OCI-LY1 (cell line): ENCODE data around the gene KIAA1755.

Source experiments
- H2AFZ ChIP-seq: fragments of 200-600 bp; sonication (generic), shearing (Covaris generic); 2 replicates; pipeline ENCODE4 v1.6.0; 2014; ENCODE audit warnings: antibody characterized with exemption, mild to moderate bottlenecking, low read length
- H3F3A ChIP-seq: fragments of 200-600 bp; sonication (generic), shearing (Covaris generic); 2 replicates; pipeline ENCODE4 v1.6.0; 2014; ENCODE audit warnings: mild to moderate bottlenecking, antibody characterized with exemption, low read length, moderate library complexity; ENCODE audit not compliant: insufficient read depth
- H3K27ac ChIP-seq: fragments of 200-600 bp; sonication (generic); 2 replicates; pipeline ENCODE4 v1.5.1; 2014; ENCODE audit warnings: low read length, mixed run types, mild to moderate bottlenecking, low read depth; ENCODE audit not compliant: poor library complexity, severe bottlenecking
- H3K27me3 ChIP-seq: fragments of 200-600 bp; sonication (generic); 2 replicates; pipeline ENCODE4 v1.6.0; 2014; ENCODE audit warnings: antibody characterized with exemption, mild to moderate bottlenecking, low read length, moderate library complexity; ENCODE audit not compliant: insufficient read depth
- H3K36me3 ChIP-seq: fragments of 200-600 bp; sonication (generic); 2 replicates; pipeline ENCODE4 v1.6.1; 2014; ENCODE audit warnings: mild to moderate bottlenecking, antibody characterized with exemption, low read length, moderate library complexity, mixed read lengths; ENCODE audit not compliant: insufficient read depth
- H3K4me1 ChIP-seq: fragments of 200-600 bp; sonication (generic); 2 replicates; pipeline ENCODE4 v1.5.1; 2014; ENCODE audit warnings: mild to moderate bottlenecking, low read length, moderate library complexity; ENCODE audit not compliant: insufficient read depth, severe bottlenecking
- H3K4me2 ChIP-seq: fragments of 200-600 bp; sonication (generic), shearing (Covaris generic); 2 replicates; pipeline ENCODE4 v1.6.1; 2014; ENCODE audit warnings: low read length
- H3K4me3 ChIP-seq: fragments of 200-600 bp; sonication (generic); 2 replicates; pipeline ENCODE4 v1.5.1; 2014; ENCODE audit warnings: low read length, low read depth, mild to moderate bottlenecking, mixed read lengths; ENCODE audit not compliant: poor library complexity, severe bottlenecking
- H3K79me2 ChIP-seq: fragments of 200-600 bp; shearing (Covaris generic); 2 replicates; pipeline ENCODE4 v1.6.1; 2016; ENCODE audit warnings: mixed run types, low read length, mixed read lengths; ENCODE audit not compliant: insufficient read depth
- H3K9ac ChIP-seq: fragments of 200-600 bp; sonication (generic), shearing (Covaris generic); 2 replicates; pipeline ENCODE4 v1.6.1; 2014; ENCODE audit warnings: mild to moderate bottlenecking, low read length, mixed read lengths
- H3K9me2 ChIP-seq: fragments of 200-600 bp; sonication (generic), shearing (Covaris generic); 2 replicates; pipeline ENCODE4 v1.6.1; 2014; ENCODE audit warnings: low read depth, mild to moderate bottlenecking, low read length, mixed read lengths
- H3K9me3 ChIP-seq: fragments of 200-600 bp; shearing (Covaris generic); 2 replicates; pipeline ENCODE4 v1.6.1; 2014; ENCODE audit warnings: low read length, mixed read lengths
- H4K20me1 ChIP-seq: fragments of 200-600 bp; sonication (generic), shearing (Covaris generic); 2 replicates; pipeline ENCODE4 v1.6.0; 2016; ENCODE audit warnings: mild to moderate bottlenecking, low read length; ENCODE audit not compliant: insufficient read depth
- CTCF ChIP-seq: fragments of 200-600 bp; sonication (generic), shearing (Covaris generic); IDR thresholded peaks from 2 replicates; pipeline ENCODE4 v1.5.1; 2017; ENCODE audit warnings: mild to moderate bottlenecking, antibody characterized with exemption, low read length, moderate library complexity, mixed read lengths
- EZH2 ChIP-seq: fragments of 200-600 bp; sonication (generic), shearing (Covaris generic); IDR thresholded peaks from 2 replicates; pipeline ENCODE4 v1.8.0; 2017; ENCODE audit warnings: borderline replicate concordance, mixed run types, mild to moderate bottlenecking, antibody characterized with exemption, low read length, moderate library complexity, mixed read lengths

The KIAA1755 gene

GRCh38 chr20:38301309-38301708, 40.8 kb upstream of the KIAA1755 start:
- H3K27ac ChIP-seq = no peak overlapping the region

GRCh38 chr20:38300438-38300837, 39.9 kb upstream of the KIAA1755 start:
- Histone ChIP-seq H3K9me2 (no peaks in the 10 kb centered on the region), H3K4me2 (no peak overlapping the region), H4K20me1 (no peaks in the 10 kb centered on the region), H2AFZ (no peak overlapping the region), H3K79me2 (no peaks in the 10 kb centered on the region), H3K4me3 (no peak overlapping the region), H3F3A (no peaks in the 10 kb centered on the region), H3K4me1 (no peaks in the 10 kb centered on the region), H3K36me3 (no peaks in the 10 kb centered on the region), H3K9ac (no peak overlapping the region), H3K27me3 (no peaks in the 10 kb centered on the region), H3K27ac (no peak overlapping the region), H3K9me3 (no peaks in the 10 kb centered on the region)
- no peak for TF ChIP-seq CTCF
- TF ChIP-seq EZH2 = no peak

More at GRCh38 chr20:38301309-38301708, 40.8 kb upstream of the KIAA1755 start:
- Histone ChIP-seq H3K9me3 (no peaks in the 10 kb centered on the region), H3F3A (no peaks in the 10 kb centered on the region), H3K9me2 (no peaks in the 10 kb centered on the region), H4K20me1 (no peaks in the 10 kb centered on the region), H3K79me2 (no peaks in the 10 kb centered on the region), H3K4me3 (no peak overlapping the region), H3K4me2 (no peak overlapping the region), H3K9ac (no peak overlapping the region), H3K4me1 (no peaks in the 10 kb centered on the region), H3K27me3 (no peaks in the 10 kb centered on the region), H3K36me3 (no peaks in the 10 kb centered on the region), H2AFZ (no peak overlapping the region)
- TF ChIP-seq EZH2 (no peak), CTCF (no peak)

- Histone ChIP-seq H3K4me3 (no peak overlapping the region), H3K9ac (no peak overlapping the region), H2AFZ (no peak overlapping the region), H3K9me3 (no peaks in the 10 kb centered on the region), H3K4me2 (no peak overlapping the region), H4K20me1 (no peaks in the 10 kb centered on the region), H3F3A (no peaks in the 10 kb centered on the region), H3K79me2 (no peaks in the 10 kb centered on the region), H3K4me1 (no peaks in the 10 kb centered on the region), H3K27me3 (no peaks in the 10 kb centered on the region), H3K36me3 (no peaks in the 10 kb centered on the region), H3K9me2 (no peaks in the 10 kb centered on the region), H3K27ac (no peak overlapping the region)
- no peak for TF ChIP-seq CTCF
- TF ChIP-seq EZH2 = no peak
Measured at GRCh38 chr20:38299963-38300362, 39.4 kb upstream of the KIAA1755 start.
